Measurements from ENCODE around the gene PPP1R9B. TPM values are rescaled to one million over a fixed set of nuclear protein-coding genes. Genes with fewer than 3 reads are reported as not detected.

Gene PPP1R9B
- total and polyA plus RNA-seq, 2 experiments from 2014 or later = 6.2 to 59.4 TPM

DNA sequence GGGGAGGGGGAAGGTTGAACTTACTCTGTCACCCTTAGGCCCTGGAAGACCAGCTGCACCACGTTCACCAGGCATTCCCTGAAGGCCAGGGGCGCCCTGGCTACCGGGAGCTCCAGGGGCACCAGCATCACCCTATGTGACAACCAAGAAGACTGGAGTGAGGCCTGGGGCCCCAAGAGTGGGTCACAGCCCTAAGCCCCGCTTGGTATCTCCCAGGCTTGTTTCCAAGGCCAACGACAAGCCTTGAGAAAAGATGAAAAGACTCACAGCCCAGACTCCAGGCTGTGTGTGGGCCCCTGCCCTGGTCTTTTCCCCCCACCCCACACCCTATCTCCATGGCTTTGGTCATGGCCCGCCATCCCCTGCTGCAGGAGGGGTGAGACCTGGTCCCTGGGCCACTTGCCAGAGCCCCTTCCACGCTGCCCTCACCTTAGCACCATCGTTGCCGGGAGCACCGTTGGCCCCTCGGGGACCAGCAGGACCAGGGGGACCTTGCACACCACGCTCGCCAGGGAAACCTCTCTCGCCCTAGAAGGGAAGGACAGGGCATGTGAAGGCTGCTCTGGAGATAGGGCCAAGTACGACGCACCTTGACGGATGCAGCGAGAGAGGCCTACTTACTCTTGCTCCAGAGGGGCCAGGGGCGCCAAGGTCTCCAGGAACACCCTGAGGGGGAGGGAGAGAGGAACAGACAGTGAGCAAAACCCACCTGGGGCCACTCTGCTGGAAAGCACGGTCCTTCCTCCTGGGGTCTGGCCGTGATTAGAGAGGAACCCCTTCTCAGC is 41.1 kb upstream of the PPP1R9B start:
- TF ChIP-seq, protein P1, sequence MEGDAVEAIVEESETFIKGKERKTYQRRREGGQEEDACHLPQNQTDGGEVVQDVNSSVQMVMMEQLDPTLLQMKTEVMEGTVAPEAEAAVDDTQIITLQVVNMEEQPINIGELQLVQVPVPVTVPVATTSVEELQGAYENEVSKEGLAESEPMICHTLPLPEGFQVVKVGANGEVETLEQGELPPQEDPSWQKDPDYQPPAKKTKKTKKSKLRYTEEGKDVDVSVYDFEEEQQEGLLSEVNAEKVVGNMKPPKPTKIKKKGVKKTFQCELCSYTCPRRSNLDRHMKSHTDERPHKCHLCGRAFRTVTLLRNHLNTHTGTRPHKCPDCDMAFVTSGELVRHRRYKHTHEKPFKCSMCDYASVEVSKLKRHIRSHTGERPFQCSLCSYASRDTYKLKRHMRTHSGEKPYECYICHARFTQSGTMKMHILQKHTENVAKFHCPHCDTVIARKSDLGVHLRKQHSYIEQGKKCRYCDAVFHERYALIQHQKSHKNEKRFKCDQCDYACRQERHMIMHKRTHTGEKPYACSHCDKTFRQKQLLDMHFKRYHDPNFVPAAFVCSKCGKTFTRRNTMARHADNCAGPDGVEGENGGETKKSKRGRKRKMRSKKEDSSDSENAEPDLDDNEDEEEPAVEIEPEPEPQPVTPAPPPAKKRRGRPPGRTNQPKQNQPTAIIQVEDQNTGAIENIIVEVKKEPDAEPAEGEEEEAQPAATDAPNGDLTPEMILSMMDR (IDR thresholded peaks at IDR 0.05; ENCODE audit: low read depth, low read length) = no peak
- peak in 1 of 2 donors; percentile 42 for DNase-seq (ENCODE audit: low read depth in 1 of 2, low spot score in 1 of 2)
- Histone ChIP-seq H3K36me3 (peaks cover 46% of the 10 kb centered on the region), H3K4me3 (no peak overlapping the region), H3K9me3 (ENCODE audit: low read depth) (no peaks in the 10 kb centered on the region), H3K27ac (no peak overlapping the region), H3K4me1 (ENCODE audit: low read depth) (no peaks in the 10 kb centered on the region), H3K27me3 (no peaks in the 10 kb centered on the region)

DNA sequence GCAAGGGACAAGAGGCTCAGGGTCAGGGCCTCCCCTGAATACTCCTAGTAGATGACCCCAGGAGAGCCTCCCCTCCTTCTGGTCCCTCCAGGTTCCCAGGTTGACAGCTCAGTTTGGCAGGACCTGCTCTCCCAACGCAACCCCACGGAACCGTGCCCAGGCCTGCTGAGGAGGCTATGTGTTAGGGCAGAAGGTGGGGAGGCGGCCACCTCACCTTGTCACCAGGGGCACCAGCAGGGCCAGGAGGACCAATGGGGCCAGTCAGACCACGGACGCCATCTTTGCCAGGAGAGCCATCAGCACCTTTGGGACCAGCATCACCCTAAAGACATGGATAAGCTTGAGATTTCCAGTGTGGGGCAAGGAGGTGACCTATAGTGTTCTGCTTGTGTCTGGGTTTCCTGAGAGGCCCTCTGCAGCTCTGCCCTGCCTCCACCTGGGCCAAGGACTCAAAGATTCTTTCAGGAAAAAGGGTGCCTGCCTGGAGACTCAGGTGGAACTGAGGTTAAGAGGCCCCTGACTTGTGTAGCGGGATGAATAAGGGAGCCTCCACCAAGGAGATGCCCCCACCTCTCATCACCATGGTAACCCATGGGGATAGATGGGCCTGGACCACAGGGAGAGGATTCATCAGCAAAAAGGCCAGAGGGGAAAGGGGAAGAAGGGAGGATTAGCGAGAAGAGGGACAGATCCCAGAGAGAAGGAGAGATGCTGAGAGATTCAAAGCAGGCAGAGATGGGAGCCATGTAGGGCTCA is 40.3 kb upstream of the PPP1R9B start:
- peak in 1 of 2 donors; percentile 57 for DNase-seq (ENCODE audit: low read depth in 1 of 2, low spot score in 1 of 2)
- no peak overlapping the region for H3K4me3 ChIP-seq
- H3K27ac ChIP-seq = no peak overlapping the region
- H3K4me1 ChIP-seq (ENCODE audit: low read depth) = no peaks in the 10 kb centered on the region
- H3K9me3 ChIP-seq (ENCODE audit: low read depth) = no peaks in the 10 kb centered on the region
- TF ChIP-seq, protein P1 (IDR thresholded peaks at IDR 0.05; ENCODE audit: low read depth, low read length) = no peak
- peaks cover 53% of the 10 kb centered on the region for H3K36me3 ChIP-seq
- no peaks in the 10 kb centered on the region for H3K27me3 ChIP-seq

DNA sequence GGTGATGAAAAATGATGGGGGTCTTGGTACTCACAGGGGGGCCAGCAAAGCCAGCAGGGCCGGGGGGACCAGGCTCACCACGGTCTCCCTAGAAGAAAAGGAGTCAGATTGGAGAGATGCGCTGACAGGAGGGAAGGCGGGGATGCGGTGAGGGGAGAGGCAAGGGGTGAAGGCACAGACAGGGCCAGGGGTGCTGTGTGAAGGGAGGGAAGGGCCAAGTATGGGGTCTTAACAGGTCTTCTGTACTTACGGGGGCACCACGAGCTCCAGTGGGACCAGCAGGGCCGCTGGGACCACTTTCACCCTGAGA is 39.8 kb upstream of the PPP1R9B start:
- peaks cover 51% of the 10 kb centered on the region for H3K36me3 ChIP-seq
- H3K9me3 ChIP-seq (ENCODE audit: low read depth) = no peaks in the 10 kb centered on the region
- peak in 1 of 2 donors; percentile 48 for DNase-seq (ENCODE audit: low read depth in 1 of 2, low spot score in 1 of 2)
- H3K4me3 ChIP-seq = no peak overlapping the region
- no peaks in the 10 kb centered on the region for H3K27me3 ChIP-seq
- H3K27ac ChIP-seq = no peak overlapping the region
- H3K4me1 ChIP-seq (ENCODE audit: low read depth) = no peaks in the 10 kb centered on the region
- TF ChIP-seq, protein P1 (IDR thresholded peaks at IDR 0.05; ENCODE audit: low read depth, low read length) = no peak

DNA sequence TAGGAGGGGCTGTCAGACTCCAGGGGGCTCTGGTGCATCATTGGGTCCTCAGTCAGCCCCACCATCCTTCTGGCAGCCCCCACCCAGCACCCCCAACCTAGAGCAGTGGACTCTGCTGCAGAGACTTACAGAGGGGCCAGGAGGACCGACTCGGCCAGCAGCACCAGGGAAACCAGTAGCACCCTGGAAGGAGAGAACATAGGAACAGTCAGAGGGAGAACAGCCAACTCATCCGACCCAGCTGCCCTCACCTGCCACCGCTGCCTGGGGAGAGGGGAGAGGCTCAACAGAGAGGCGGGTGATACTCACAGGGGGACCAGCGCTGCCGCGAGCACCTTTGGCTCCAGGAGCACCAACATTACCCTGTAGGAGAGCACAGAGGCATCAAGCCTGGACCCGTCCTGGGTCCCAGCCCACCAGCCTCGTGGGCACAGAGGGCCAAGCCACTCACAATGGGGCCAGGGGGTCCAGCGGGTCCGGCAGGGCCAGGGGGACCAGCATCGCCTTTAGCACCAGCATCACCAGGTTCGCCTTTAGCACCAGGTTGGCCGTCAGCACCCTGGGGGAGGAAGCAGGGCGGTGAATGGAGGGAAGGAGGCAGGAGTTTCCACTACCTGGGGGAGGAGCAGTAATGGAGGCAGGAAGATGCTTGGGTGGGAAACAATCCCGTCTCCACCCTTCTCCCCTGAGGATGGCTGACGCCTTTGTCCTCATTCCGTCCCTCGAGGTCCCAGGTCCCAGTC is 39.2 kb upstream of the PPP1R9B start:
- peak in 1 of 2 donors; percentile 58 for DNase-seq (ENCODE audit: low read depth in 1 of 2, low spot score in 1 of 2)
- Histone ChIP-seq H3K4me3 (no peak overlapping the region), H3K9me3 (ENCODE audit: low read depth) (no peaks in the 10 kb centered on the region), H3K27me3 (no peaks in the 10 kb centered on the region), H3K4me1 (ENCODE audit: low read depth) (peaks cover 3% of the 10 kb centered on the region), H3K27ac (no peak overlapping the region), H3K36me3 (peaks cover 51% of the 10 kb centered on the region)
- TF ChIP-seq, protein P1 (IDR thresholded peaks at IDR 0.05; ENCODE audit: low read depth, low read length) = no peak

DNA sequence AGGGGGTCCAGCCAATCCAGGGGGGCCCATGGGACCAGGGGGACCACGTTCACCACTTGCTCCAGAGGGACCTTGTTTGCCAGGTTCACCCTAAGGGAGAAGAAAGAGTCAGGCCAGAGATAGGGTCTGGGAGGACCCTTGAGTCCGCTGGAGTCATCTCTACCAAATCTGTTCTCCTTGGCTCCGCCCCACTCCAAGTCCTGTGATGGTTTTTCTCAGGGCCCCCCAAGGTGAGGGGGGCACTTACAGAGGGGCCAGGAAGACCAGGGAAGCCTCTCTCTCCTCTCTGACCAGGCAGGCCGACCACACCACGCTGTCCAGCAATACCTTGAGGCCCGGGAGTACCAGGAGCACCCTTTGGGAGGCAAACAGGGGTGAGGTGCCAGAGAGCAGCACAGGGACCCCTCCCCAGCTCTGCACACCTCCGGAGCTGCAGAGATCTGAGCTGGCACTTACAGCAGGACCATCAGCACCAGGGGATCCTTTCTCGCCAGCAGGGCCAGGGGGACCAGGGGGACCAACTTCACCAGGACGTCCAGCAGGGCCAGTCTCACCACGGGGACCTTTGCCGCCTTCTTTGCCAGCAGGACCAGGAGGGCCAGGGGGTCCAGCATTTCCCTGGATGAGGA is 38.6 kb upstream of the PPP1R9B start:
- Histone ChIP-seq H3K27me3 (no peaks in the 10 kb centered on the region), H3K9me3 (ENCODE audit: low read depth) (no peaks in the 10 kb centered on the region), H3K4me1 (ENCODE audit: low read depth) (peaks cover 8% of the 10 kb centered on the region), H3K27ac (no peak overlapping the region), H3K4me3 (no peak overlapping the region), H3K36me3 (peaks cover 45% of the 10 kb centered on the region)
- DNase-seq (ENCODE audit: low read depth in 1 of 2, low spot score in 1 of 2) = peak in 1 of 2 donors; percentile 56
- TF ChIP-seq, protein P1 (IDR thresholded peaks at IDR 0.05; ENCODE audit: low read depth, low read length) = no peak
